Measurements from ENCODE around the gene FGF9. TPM values are rescaled to one million over a fixed set of nuclear protein-coding genes. Genes with fewer than 3 reads are reported as not detected.

The FGF9 gene
- total and polyA plus RNA-seq, 4 donors, result 0.05 to 1.7 (median 1.3) TPM

DNA sequence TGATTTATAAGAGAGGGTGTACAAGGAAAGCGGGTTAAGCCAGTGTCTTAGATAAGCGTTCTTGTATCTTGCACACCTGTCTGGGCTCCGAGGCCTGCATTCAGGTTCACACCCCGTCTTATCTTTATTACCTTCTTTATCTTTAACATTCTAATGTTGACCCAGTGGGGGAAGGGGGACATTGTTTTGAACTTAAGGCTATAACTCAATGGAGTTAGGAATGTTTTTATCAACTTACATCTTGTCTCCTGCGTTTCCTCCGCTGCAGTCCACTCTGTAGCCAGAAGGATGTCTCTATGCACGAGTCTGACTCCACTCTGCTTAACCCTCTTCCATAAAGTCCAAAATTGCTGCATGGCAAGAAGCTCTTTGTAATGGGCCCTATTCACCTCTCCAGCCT is 71.2 kb downstream of the FGF9 start:
- TF ChIP-seq, protein P1, sequence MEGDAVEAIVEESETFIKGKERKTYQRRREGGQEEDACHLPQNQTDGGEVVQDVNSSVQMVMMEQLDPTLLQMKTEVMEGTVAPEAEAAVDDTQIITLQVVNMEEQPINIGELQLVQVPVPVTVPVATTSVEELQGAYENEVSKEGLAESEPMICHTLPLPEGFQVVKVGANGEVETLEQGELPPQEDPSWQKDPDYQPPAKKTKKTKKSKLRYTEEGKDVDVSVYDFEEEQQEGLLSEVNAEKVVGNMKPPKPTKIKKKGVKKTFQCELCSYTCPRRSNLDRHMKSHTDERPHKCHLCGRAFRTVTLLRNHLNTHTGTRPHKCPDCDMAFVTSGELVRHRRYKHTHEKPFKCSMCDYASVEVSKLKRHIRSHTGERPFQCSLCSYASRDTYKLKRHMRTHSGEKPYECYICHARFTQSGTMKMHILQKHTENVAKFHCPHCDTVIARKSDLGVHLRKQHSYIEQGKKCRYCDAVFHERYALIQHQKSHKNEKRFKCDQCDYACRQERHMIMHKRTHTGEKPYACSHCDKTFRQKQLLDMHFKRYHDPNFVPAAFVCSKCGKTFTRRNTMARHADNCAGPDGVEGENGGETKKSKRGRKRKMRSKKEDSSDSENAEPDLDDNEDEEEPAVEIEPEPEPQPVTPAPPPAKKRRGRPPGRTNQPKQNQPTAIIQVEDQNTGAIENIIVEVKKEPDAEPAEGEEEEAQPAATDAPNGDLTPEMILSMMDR (IDR thresholded peaks at IDR 0.05; ENCODE audit: control extremely low read depth, extremely low read depth), result no peak
- Histone ChIP-seq H3K27me3 (ENCODE audit: control insufficient read depth in 3 of 3, insufficient read depth in 3 of 3, low read length in 2 of 3) (no peaks in the 10 kb centered on the region), H3K9me3 (ENCODE audit: control insufficient read depth in 4 of 4, insufficient read depth in 3 of 4, low read length in 3 of 4) (no peaks in the 10 kb centered on the region), H3K36me3 (ENCODE audit: control insufficient read depth in 4 of 4, insufficient read depth in 4 of 4, low read length in 4 of 4) (no peaks in the 10 kb centered on the region), H3K9ac (ENCODE audit: insufficient read depth in 1 of 2, low read length in 2 of 2) (no peak overlapping the region), H3K4me3 (no peak overlapping the region), H3K4me1 (ENCODE audit: control insufficient read depth in 5 of 5, insufficient read depth in 5 of 5, low read length in 5 of 5) (peaks cover 0 to 4% (median 0%) of the 10 kb centered on the region in 5 donors), H3K27ac (ENCODE audit: low read depth in 1 of 2, low read length in 1 of 2) (no peak overlapping the region)
- DNase-seq (no peak), ATAC-seq (ENCODE audit: insufficient read depth, low FRiP score) (no peak)
- 52% methylated on average over 7 of the region's 7 CpGs for WGBS, 2 donors

DNA sequence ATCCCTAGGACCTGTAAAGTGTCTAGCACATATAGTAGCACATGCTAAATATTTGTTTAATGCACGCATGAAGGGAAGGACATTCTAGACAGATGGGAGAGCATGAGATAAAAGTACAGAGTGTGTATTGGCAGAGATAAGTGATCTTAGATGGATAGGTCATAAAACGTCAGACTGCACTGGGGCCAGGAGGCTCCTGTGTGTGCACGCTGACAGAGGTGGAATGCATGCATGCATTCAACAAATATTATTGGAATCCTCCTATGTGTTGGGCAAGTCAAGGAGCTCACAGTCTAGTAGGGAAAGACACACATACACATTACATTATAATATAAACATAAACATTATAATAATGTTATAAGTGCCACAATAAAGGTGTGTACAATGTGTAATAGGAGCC is 73.3 kb downstream of the FGF9 start:
- Histone ChIP-seq H3K9ac (ENCODE audit: insufficient read depth in 1 of 2, low read length in 2 of 2) (no peak overlapping the region), H3K9me3 (ENCODE audit: control insufficient read depth in 4 of 4, insufficient read depth in 3 of 4, low read length in 3 of 4) (no peaks in the 10 kb centered on the region), H3K27me3 (ENCODE audit: control insufficient read depth in 3 of 3, insufficient read depth in 3 of 3, low read length in 2 of 3) (no peaks in the 10 kb centered on the region), H3K4me3 (no peak overlapping the region), H3K36me3 (ENCODE audit: control insufficient read depth in 4 of 4, insufficient read depth in 4 of 4, low read length in 4 of 4) (no peaks in the 10 kb centered on the region), H3K4me1 (ENCODE audit: control insufficient read depth in 5 of 5, insufficient read depth in 5 of 5, low read length in 5 of 5) (peaks cover 0 to 9% (median 0%) of the 10 kb centered on the region in 5 donors), H3K27ac (ENCODE audit: low read depth in 1 of 2, low read length in 1 of 2) (no peak overlapping the region)
- no peak for DNase-seq
- WGBS, 2 donors, result 28 to 58% methylated on average over 3 of the region's 3 CpGs
- no peak for ATAC-seq (ENCODE audit: insufficient read depth, low FRiP score)
- TF ChIP-seq, protein P1 (IDR thresholded peaks at IDR 0.05; ENCODE audit: control extremely low read depth, extremely low read depth), result no peak

DNA sequence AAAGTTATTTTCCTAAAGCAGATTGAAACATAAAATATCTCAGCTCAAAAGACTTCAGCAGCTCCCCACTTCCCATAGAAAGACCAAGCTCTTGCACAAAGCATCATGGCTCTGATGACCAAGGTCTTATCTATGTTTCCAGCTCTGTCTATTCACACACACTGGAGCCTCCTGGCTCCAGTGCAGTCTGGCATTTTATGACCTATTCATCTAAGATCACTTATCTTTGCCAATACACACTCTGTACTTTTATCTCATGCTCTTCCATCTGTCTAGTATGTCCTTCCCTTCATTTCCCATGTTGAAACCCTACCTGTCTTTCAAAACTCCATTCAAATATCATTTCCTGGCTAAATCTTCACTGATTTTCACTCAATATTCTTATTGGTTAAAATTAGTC is 74.4 kb downstream of the FGF9 start:
- DNase-seq, result no peak

More for the DNA sequence above, 74.4 kb downstream of the FGF9 start:
- H3K9me3 ChIP-seq (ENCODE audit: control insufficient read depth in 4 of 4, insufficient read depth in 3 of 4, low read length in 3 of 4), result no peaks in the 10 kb centered on the region
- H3K9ac ChIP-seq (ENCODE audit: insufficient read depth in 1 of 2, low read length in 2 of 2), result no peak overlapping the region
- peaks cover 0 to 9% (median 0%) of the 10 kb centered on the region in 5 donors for H3K4me1 ChIP-seq (ENCODE audit: control insufficient read depth in 5 of 5, insufficient read depth in 5 of 5, low read length in 5 of 5)
- TF ChIP-seq, protein P1 (IDR thresholded peaks at IDR 0.05; ENCODE audit: control extremely low read depth, extremely low read depth), result no peak
- H3K27ac ChIP-seq (ENCODE audit: low read depth in 1 of 2, low read length in 1 of 2), result no peak overlapping the region
- H3K4me3 ChIP-seq, result no peak overlapping the region
- no peak for ATAC-seq (ENCODE audit: insufficient read depth, low FRiP score)
- H3K36me3 ChIP-seq (ENCODE audit: control insufficient read depth in 4 of 4, insufficient read depth in 4 of 4, low read length in 4 of 4), result no peaks in the 10 kb centered on the region
- H3K27me3 ChIP-seq (ENCODE audit: control insufficient read depth in 3 of 3, insufficient read depth in 3 of 3, low read length in 2 of 3), result no peaks in the 10 kb centered on the region
